SK-N-SH (cell line): ENCODE data around the gene ZNF587B. TPM values are rescaled to one million over a fixed set of nuclear protein-coding genes. Genes with fewer than 3 reads are reported as not detected.
A peak's percentile ranks its signal among the peaks of the same experiment; 100 is the strongest.
"Not testable (repeated sequence)": the region's sequence is repeated elsewhere in the genome, so short reads cannot be mapped to it uniquely, and the experiment has no call there.

Experiments
- CTCF ChIA-PET: fragments of 300-600, 350-600 bp; formaldehyde crosslinking; extraction: SDS; loops from one replicate; lab custom pipeline; 2021; lab: Yijun Ruan, JAX
- POLR2A ChIA-PET: fragments of 350-600 bp; sonication (Branson Sonifier 250); formaldehyde crosslinking; extraction: SDS; loops from one replicate; lab custom pipeline; 2020; ENCODE audit warnings: antibody characterized with exemption, inconsistent platforms; lab: Yijun Ruan, JAX
- DNase-seq: peaks from one replicate; pipeline ENCODE4 v3.0.0; 2012
- H2AFZ ChIP-seq: fragments of 200-600 bp; sonication (generic); 2 replicates; pipeline ENCODE4 v1.8.1; 2016; ENCODE audit warnings: antibody characterized with exemption, mild to moderate bottlenecking, low read depth
- H3F3A ChIP-seq: fragments of 200-600 bp; sonication (generic); replicated peaks from 2 replicates; pipeline ENCODE3; 2016; ENCODE audit warnings: antibody characterized with exemption, mild to moderate bottlenecking; ENCODE audit not compliant: insufficient read depth
- H3K27ac ChIP-seq, 2 experiments: fragments of 200-500 bp in 1 of 2; fragments of 200-600 bp in 1 of 2; sonication (Bioruptor generic) in 1 of 2; sonication (generic), shearing (Covaris generic) in 1 of 2; 2 replicates each; pipeline versions ENCODE4 v1.5.1 to v1.6.1; 2014 to 2016; ENCODE audit warnings: low read depth in 2 of 2, inconsistent platforms in 1 of 2, low read length in 1 of 2, mild to moderate bottlenecking in 1 of 2, mixed read lengths in 1 of 2
- H3K27me3 ChIP-seq: fragments of 200-600 bp; sonication (generic), shearing (Covaris generic); 2 replicates; pipeline ENCODE4 v1.6.1; 2016; ENCODE audit warnings: mixed run types; ENCODE audit not compliant: insufficient read depth
- H3K36me3 ChIP-seq, 2 experiments: fragments of 200-500 bp in 1 of 2; fragments of 200-600 bp in 1 of 2; sonication (Bioruptor generic) in 1 of 2; sonication (generic) in 1 of 2; replicated peaks in 1 of 2; 2 replicates each; pipeline versions ENCODE3 to v1.5.1; 2014 to 2016; ENCODE audit warnings: low read length in 1 of 2, mild to moderate bottlenecking in 1 of 2; ENCODE audit not compliant: insufficient read depth in 2 of 2, control insufficient read depth in 1 of 2
- H3K4me1 ChIP-seq, 2 experiments: fragments of 200-500 bp in 1 of 2; fragments of 200-600 bp in 1 of 2; sonication (Bioruptor generic) in 1 of 2; sonication (generic), shearing (Covaris generic) in 1 of 2; 2 replicates each; pipeline versions ENCODE4 v1.5.1 to v1.6.1; 2014 to 2016; ENCODE audit warnings: low read depth in 1 of 2, low read length in 1 of 2, mixed run types in 1 of 2; ENCODE audit not compliant: insufficient read depth in 2 of 2, control insufficient read depth in 1 of 2
- H3K4me2 ChIP-seq: fragments of 200-600 bp; sonication (generic), shearing (Covaris generic); 2 replicates; pipeline ENCODE4 v1.6.1; 2017; ENCODE audit warnings: mixed run types
- H3K4me3 ChIP-seq, 2 experiments: fragments of 200-500 bp in 1 of 2; fragments of 200-600 bp in 1 of 2; sonication (Bioruptor generic) in 1 of 2; sonication (generic), shearing (Covaris generic) in 1 of 2; 2 replicates each; pipeline versions ENCODE4 v1.5.1 to v1.8.1; 2014 to 2016; ENCODE audit warnings: low read depth in 2 of 2, inconsistent platforms in 1 of 2, low read length in 1 of 2, mild to moderate bottlenecking in 1 of 2, mixed read lengths in 1 of 2, moderate library complexity in 1 of 2
- H3K79me2 ChIP-seq: fragments of 200-600 bp; sonication (generic); 2 replicates; pipeline ENCODE4 v1.8.1; 2017; ENCODE audit warnings: mild to moderate bottlenecking; ENCODE audit not compliant: insufficient read depth
- H3K9ac ChIP-seq: fragments of 200-600 bp; sonication (generic); 2 replicates; pipeline ENCODE4 v1.6.1; 2017; ENCODE audit warnings: mixed run types
- H3K9me2 ChIP-seq: fragments of 200-600 bp; sonication (generic); 2 replicates; pipeline ENCODE4 v1.6.1; 2017; ENCODE audit warnings: mixed run types
- H3K9me3 ChIP-seq: fragments of 200-600 bp; sonication (generic); 2 replicates; pipeline ENCODE4 v1.6.1; 2017; ENCODE audit warnings: mixed run types, mild to moderate bottlenecking, moderate library complexity
- H4K20me1 ChIP-seq: fragments of 200-600 bp; sonication (generic); 2 replicates; pipeline ENCODE4 v1.6.1; 2017; ENCODE audit warnings: mild to moderate bottlenecking, mixed run types; ENCODE audit not compliant: insufficient read depth
- ELF1 ChIP-seq: IDR thresholded peaks from 2 replicates; pipeline ENCODE4 v1.4.0; 2012
- EP300 ChIP-seq, 2 experiments: IDR thresholded peaks; 2 replicates each; pipeline versions ENCODE4 v1.4.0 to v1.6.1; 2012; ENCODE audit warnings: borderline replicate concordance in 1 of 2, low read depth in 1 of 2, low read length in 1 of 2
- IRF3 ChIP-seq: fragments of 150-350 bp; IDR thresholded peaks from 2 replicates; pipeline ENCODE4 v1.6.1; 2016; ENCODE audit warnings: mild to moderate bottlenecking, low read depth, low read length
- MAX ChIP-seq: IDR thresholded peaks from 2 replicates; pipeline ENCODE4 v1.4.0; 2012; ENCODE audit warnings: low read depth
- POLR2AphosphoS5 ChIP-seq: IDR thresholded peaks from 2 replicates; pipeline ENCODE4 v1.6.1; 2012; ENCODE audit warnings: low read depth, low read length
- USF1 ChIP-seq: IDR thresholded peaks from 2 replicates; pipeline ENCODE4 v1.4.0; 2012; ENCODE audit warnings: low read depth, borderline replicate concordance
- WGBS: methylation state at CpG from one replicate; pipeline ENCODE4 v1.1.6; 2017; ENCODE audit warnings: low lambda C conversion rate; 5-methylcytosine and 5-hydroxymethylcytosine counted together
- polyA plus RNA-seq, 3 experiments: library from polyadenylated mRNA; depleted of rRNA; stranded (reverse); fragments of >200 nt; gene quantifications; 2 replicates each; pipeline ENCODE4 v1.2.3, GENCODE V29; 2012

Gene ZNF587B
- polyA plus RNA-seq, 1 of the 3 experiments (the other 2 are of a cell fraction): 2.4 TPM

GRCh38 chr19:57803594-57804325 lies 26.3 kb upstream of the ZNF587B start:
- Histone ChIP-seq H3K79me2 (peaks cover 6% of the 10 kb centered on the region; the same call in 1 of the 2 replicates), H3K36me3 (peaks cover 12% of the 10 kb centered on the region in 2 experiments), H3K4me1 (no peaks in the 10 kb centered on the region; a peak in 1 of 4 replicates), H2AFZ (peak overlapping the region; percentile 95), H3K27me3 (no peaks in the 10 kb centered on the region), H3K4me3 (peak overlapping the region; percentile 55 to 67), H3K9ac (peak overlapping the region; percentile 72), H3K27ac (peak overlapping the region; percentile 43 to 66), H4K20me1 (no peaks in the 10 kb centered on the region), H3K9me3 (no peaks in the 10 kb centered on the region), H3K9me2 (no peaks in the 10 kb centered on the region), H3K4me2 (peak overlapping the region; percentile 76), H3F3A (peaks cover 12% of the 10 kb centered on the region)
- TF ChIP-seq IRF3: no peak
- TF ChIP-seq POLR2AphosphoS5: peak; percentile 27; the same call in 1 of the 2 replicates
- TF ChIP-seq MAX: 0 out of 2 replicates have a peak, but pooled peaks have one; percentile 6
- 32% methylated on average over 19 of the region's 19 CpGs for WGBS
- DNase-seq: peak; percentile 68
- ChIA-PET CTCF (no interaction called here), POLR2A (interaction anchor here (1.5 kb wide), 1 partner anchor 11 kb away, joined by 5 read pairs; the partner anchor contains the start of gene ZNF552)

GRCh38 chr19:57807541-57807940 lies 22.6 kb upstream of the ZNF587B start:
- DNase-seq: no peak
- Histone ChIP-seq H3K27ac (no peak overlapping the region), H3K9ac (no peak overlapping the region), H3K36me3 (peaks cover 16 to 17% of the 10 kb centered on the region in 2 experiments), H3K9me2 (no peaks in the 10 kb centered on the region), H3F3A (peaks cover 9% of the 10 kb centered on the region), H3K4me1 (no peaks in the 10 kb centered on the region; a peak in 1 of 4 replicates), H4K20me1 (no peaks in the 10 kb centered on the region), H3K9me3 (no peaks in the 10 kb centered on the region), H2AFZ (no peak overlapping the region), H3K4me3 (no peak overlapping the region), H3K79me2 (peaks cover 11% of the 10 kb centered on the region; the same call in 1 of the 2 replicates), H3K4me2 (no peak overlapping the region), H3K27me3 (no peaks in the 10 kb centered on the region)
- ChIA-PET CTCF (no interaction called here), POLR2A (no interaction called here)
- no peak for TF ChIP-seq ELF1
- TF ChIP-seq USF1: no peak
- TF ChIP-seq IRF3: no peak
- no peak for TF ChIP-seq EP300 (IDR thresholded peaks at IDR 0.05; ENCODE audit: borderline replicate concordance in 1 of 2, low read depth in 1 of 2, low read length in 1 of 2)
- WGBS: 88% methylated on average over 2 of the region's 2 CpGs

GRCh38 chr19:57810410-57811295 lies 19.4 kb upstream of the ZNF587B start:
- POLR2A ChIA-PET, CTCF ChIA-PET: not testable (repeated sequence)
- peaks cover 25% of the 10 kb centered on the region; the same call in 1 of the 2 replicates for H3K79me2 ChIP-seq

More at GRCh38 chr19:57810410-57811295, 19.4 kb upstream of the ZNF587B start:
- not testable (repeated sequence) for DNase-seq, H3K27ac ChIP-seq, H4K20me1 ChIP-seq, H3K4me3 ChIP-seq, H3F3A ChIP-seq, H3K9me3 ChIP-seq, H3K4me2 ChIP-seq, H3K9me2 ChIP-seq, H3K4me1 ChIP-seq, H3K27me3 ChIP-seq, H3K9ac ChIP-seq, H2AFZ ChIP-seq
- H3K36me3 ChIP-seq: peaks cover 16 to 17% of the 10 kb centered on the region in 2 experiments
- WGBS: 94% methylated on average over 17 of the region's 17 CpGs
